Measurements from ENCODE around the gene HADHA.

DNA sequence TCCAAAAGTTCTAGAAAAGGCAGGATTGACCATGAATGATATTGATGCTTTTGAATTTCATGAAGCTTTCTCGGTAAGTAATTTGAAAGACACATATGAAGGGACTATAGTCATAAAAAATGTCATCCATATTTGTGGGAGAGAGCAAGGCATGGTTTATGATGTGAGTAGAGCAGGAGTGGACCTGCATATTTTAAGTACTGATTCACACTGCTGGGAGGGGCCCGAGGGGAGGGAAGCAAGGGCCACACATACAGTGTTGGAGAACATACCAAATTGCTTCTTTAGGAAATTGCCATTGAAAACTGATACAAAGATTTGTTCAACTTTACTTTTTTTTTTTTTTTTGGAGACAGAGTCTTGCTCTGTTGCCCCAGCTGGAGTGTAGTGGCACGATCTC, 39.7 kb upstream of the HADHA start:
- TF ChIP-seq, protein P1, sequence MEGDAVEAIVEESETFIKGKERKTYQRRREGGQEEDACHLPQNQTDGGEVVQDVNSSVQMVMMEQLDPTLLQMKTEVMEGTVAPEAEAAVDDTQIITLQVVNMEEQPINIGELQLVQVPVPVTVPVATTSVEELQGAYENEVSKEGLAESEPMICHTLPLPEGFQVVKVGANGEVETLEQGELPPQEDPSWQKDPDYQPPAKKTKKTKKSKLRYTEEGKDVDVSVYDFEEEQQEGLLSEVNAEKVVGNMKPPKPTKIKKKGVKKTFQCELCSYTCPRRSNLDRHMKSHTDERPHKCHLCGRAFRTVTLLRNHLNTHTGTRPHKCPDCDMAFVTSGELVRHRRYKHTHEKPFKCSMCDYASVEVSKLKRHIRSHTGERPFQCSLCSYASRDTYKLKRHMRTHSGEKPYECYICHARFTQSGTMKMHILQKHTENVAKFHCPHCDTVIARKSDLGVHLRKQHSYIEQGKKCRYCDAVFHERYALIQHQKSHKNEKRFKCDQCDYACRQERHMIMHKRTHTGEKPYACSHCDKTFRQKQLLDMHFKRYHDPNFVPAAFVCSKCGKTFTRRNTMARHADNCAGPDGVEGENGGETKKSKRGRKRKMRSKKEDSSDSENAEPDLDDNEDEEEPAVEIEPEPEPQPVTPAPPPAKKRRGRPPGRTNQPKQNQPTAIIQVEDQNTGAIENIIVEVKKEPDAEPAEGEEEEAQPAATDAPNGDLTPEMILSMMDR (conservative IDR thresholded peaks at IDR 0.05; ENCODE audit: low read depth, low read length), result no peak
- TF ChIP-seq EZH2phosphoT487 (IDR thresholded peaks at IDR 0.05; ENCODE audit: borderline replicate concordance, low read length), result no peak
- TF ChIP-seq EZH2 (IDR thresholded peaks at IDR 0.05; ENCODE audit: low read length, unreplicated experiment), result no peak
